ENCODE results near the gene SERTAD2.
A peak's percentile ranks its signal among the peaks of the same experiment; 100 is the strongest.

Gene SERTAD2

GRCh38 chr2:64677530-64677929 is 23.8 kb upstream of the SERTAD2 start:
- TF ChIP-seq POU2F2 (IDR thresholded peaks at IDR 0.05; ENCODE audit: low read depth, low read length) (no peak), SPI1 (IDR thresholded peaks at IDR 0.05; ENCODE audit: low read depth, low read length) (no peak), POLR2AphosphoS5 (IDR thresholded peaks at IDR 0.05; ENCODE audit: low read depth, low read length) (no peak), POLR2A (IDR thresholded peaks at IDR 0.05; ENCODE audit: low read depth, low read length) (no peak), TAF1 (IDR thresholded peaks at IDR 0.05; ENCODE audit: low read depth, low read length) (no peak), PAX5 (IDR thresholded peaks at IDR 0.05; ENCODE audit: insufficient read depth, low read length, severe bottlenecking) (no peak)
- no peak for FAIRE-seq

GRCh38 chr2:64675860-64676259 is 22.1 kb upstream of the SERTAD2 start:
- DNase-seq (ENCODE audit: insufficient read length, low spot score) (no peak), FAIRE-seq (no peak)
- TF ChIP-seq POLR2A (IDR thresholded peaks at IDR 0.05; ENCODE audit: low read depth, low read length) (no peak), POLR2AphosphoS5 (IDR thresholded peaks at IDR 0.05; ENCODE audit: low read depth, low read length) (no peak), POU2F2 (IDR thresholded peaks at IDR 0.05; ENCODE audit: low read depth, low read length) (no peak), PAX5 (IDR thresholded peaks at IDR 0.05; ENCODE audit: insufficient read depth, low read length, severe bottlenecking) (no peak), TAF1 (IDR thresholded peaks at IDR 0.05; ENCODE audit: low read depth, low read length) (no peak), SPI1 (IDR thresholded peaks at IDR 0.05; ENCODE audit: low read depth, low read length) (no peak)

More at GRCh38 chr2:64677530-64677929, 23.8 kb upstream of the SERTAD2 start:
- DNase-seq (ENCODE audit: insufficient read length, low spot score): no peak

- DNase-seq (ENCODE audit: insufficient read length, low spot score): no peak
- no peak for TF ChIP-seq SPI1 (IDR thresholded peaks at IDR 0.05; ENCODE audit: low read depth, low read length)
- no peak for TF ChIP-seq PAX5 (IDR thresholded peaks at IDR 0.05; ENCODE audit: insufficient read depth, low read length, severe bottlenecking)
- TF ChIP-seq POLR2A (IDR thresholded peaks at IDR 0.05; ENCODE audit: low read depth, low read length): no peak
- TF ChIP-seq TAF1 (IDR thresholded peaks at IDR 0.05; ENCODE audit: low read depth, low read length): no peak
- TF ChIP-seq POLR2AphosphoS5 (IDR thresholded peaks at IDR 0.05; ENCODE audit: low read depth, low read length): no peak
- no peak for TF ChIP-seq POU2F2 (IDR thresholded peaks at IDR 0.05; ENCODE audit: low read depth, low read length)
- no peak for FAIRE-seq
These were observed 19.0 kb upstream of the SERTAD2 start for GRCh38 chr2:64672708-64673107.

GRCh38 chr2:64670047-64670446 is 16.3 kb upstream of the SERTAD2 start:
- FAIRE-seq (no peak), DNase-seq (ENCODE audit: insufficient read length, low spot score) (no peak)
- TF ChIP-seq TAF1 (IDR thresholded peaks at IDR 0.05; ENCODE audit: low read depth, low read length) (no peak), POLR2AphosphoS5 (IDR thresholded peaks at IDR 0.05; ENCODE audit: low read depth, low read length) (no peak), POLR2A (IDR thresholded peaks at IDR 0.05; ENCODE audit: low read depth, low read length) (no peak), POU2F2 (IDR thresholded peaks at IDR 0.05; ENCODE audit: low read depth, low read length) (no peak), PAX5 (IDR thresholded peaks at IDR 0.05; ENCODE audit: insufficient read depth, low read length, severe bottlenecking) (no peak), SPI1 (IDR thresholded peaks at IDR 0.05; ENCODE audit: low read depth, low read length) (no peak)

- TF ChIP-seq SPI1 (IDR thresholded peaks at IDR 0.05; ENCODE audit: low read depth, low read length): no peak
- TF ChIP-seq TAF1 (IDR thresholded peaks at IDR 0.05; ENCODE audit: low read depth, low read length): no peak
- TF ChIP-seq PAX5 (IDR thresholded peaks at IDR 0.05; ENCODE audit: insufficient read depth, low read length, severe bottlenecking): no peak
- no peak for TF ChIP-seq POU2F2 (IDR thresholded peaks at IDR 0.05; ENCODE audit: low read depth, low read length)
- TF ChIP-seq POLR2AphosphoS5 (IDR thresholded peaks at IDR 0.05; ENCODE audit: low read depth, low read length): no peak
- TF ChIP-seq POLR2A (IDR thresholded peaks at IDR 0.05; ENCODE audit: low read depth, low read length): no peak
- DNase-seq (ENCODE audit: insufficient read length, low spot score) (no peak), FAIRE-seq (peak; percentile 74)
These were observed 15.6 kb upstream of the SERTAD2 start for GRCh38 chr2:64669288-64669687.

GRCh38 chr2:64668542-64668941 is 14.8 kb upstream of the SERTAD2 start:
- FAIRE-seq: no peak
- DNase-seq (ENCODE audit: insufficient read length, low spot score): no peak
- TF ChIP-seq SPI1 (IDR thresholded peaks at IDR 0.05; ENCODE audit: low read depth, low read length) (no peak), POU2F2 (IDR thresholded peaks at IDR 0.05; ENCODE audit: low read depth, low read length) (no peak), TAF1 (IDR thresholded peaks at IDR 0.05; ENCODE audit: low read depth, low read length) (no peak), POLR2AphosphoS5 (IDR thresholded peaks at IDR 0.05; ENCODE audit: low read depth, low read length) (no peak), PAX5 (IDR thresholded peaks at IDR 0.05; ENCODE audit: insufficient read depth, low read length, severe bottlenecking) (no peak), POLR2A (IDR thresholded peaks at IDR 0.05; ENCODE audit: low read depth, low read length) (no peak)

- TF ChIP-seq POLR2AphosphoS5 (IDR thresholded peaks at IDR 0.05; ENCODE audit: low read depth, low read length) (no peak), POU2F2 (IDR thresholded peaks at IDR 0.05; ENCODE audit: low read depth, low read length) (no peak), SPI1 (IDR thresholded peaks at IDR 0.05; ENCODE audit: low read depth, low read length) (no peak), PAX5 (IDR thresholded peaks at IDR 0.05; ENCODE audit: insufficient read depth, low read length, severe bottlenecking) (no peak), POLR2A (IDR thresholded peaks at IDR 0.05; ENCODE audit: low read depth, low read length) (no peak), TAF1 (IDR thresholded peaks at IDR 0.05; ENCODE audit: low read depth, low read length) (no peak)
- FAIRE-seq (no peak), DNase-seq (ENCODE audit: insufficient read length, low spot score) (no peak)
These were observed 13.8 kb upstream of the SERTAD2 start for GRCh38 chr2:64667535-64667934.

DNA sequence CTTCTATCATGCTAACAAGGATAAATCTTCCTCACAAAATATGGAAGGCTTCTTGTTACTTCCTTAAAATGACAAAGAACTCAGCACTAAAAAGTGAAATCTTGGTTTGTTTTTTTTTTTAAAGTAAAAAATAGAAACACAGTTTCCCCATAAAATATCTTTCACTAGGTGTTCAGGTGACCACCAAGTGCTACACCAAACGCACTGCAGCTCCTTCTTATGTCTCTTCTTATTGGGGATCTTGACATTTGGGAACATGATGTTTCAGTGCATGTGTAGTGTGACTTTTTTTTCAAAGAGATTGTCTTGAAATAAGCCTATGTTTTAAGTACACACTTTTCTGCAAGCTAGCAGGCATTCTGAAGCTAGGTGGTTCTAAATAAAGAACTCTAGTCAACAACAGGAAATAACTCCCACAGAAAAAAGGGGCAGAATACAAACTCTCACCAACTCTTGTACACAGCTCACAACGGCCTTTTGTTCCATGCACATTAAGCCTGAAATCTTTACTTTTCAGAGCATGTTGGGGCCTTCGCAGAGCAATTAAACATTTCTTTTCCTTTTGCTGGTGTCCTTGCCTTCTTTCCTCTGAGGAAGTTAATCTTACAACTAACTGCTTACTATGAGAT is 13.2 kb upstream of the SERTAD2 start:
- TF ChIP-seq POU2F2 (IDR thresholded peaks at IDR 0.05; ENCODE audit: low read depth, low read length) (no peak), POLR2AphosphoS5 (IDR thresholded peaks at IDR 0.05; ENCODE audit: low read depth, low read length) (no peak), TAF1 (IDR thresholded peaks at IDR 0.05; ENCODE audit: low read depth, low read length) (no peak), POLR2A (IDR thresholded peaks at IDR 0.05; ENCODE audit: low read depth, low read length) (no peak), PAX5 (IDR thresholded peaks at IDR 0.05; ENCODE audit: insufficient read depth, low read length, severe bottlenecking) (no peak), SPI1 (IDR thresholded peaks at IDR 0.05; ENCODE audit: low read depth, low read length) (no peak)
- no peak for DNase-seq (ENCODE audit: insufficient read length, low spot score)

GRCh38 chr2:64665709-64666108 is 12.0 kb upstream of the SERTAD2 start:
- DNase-seq (ENCODE audit: insufficient read length, low spot score) (no peak), FAIRE-seq (no peak)
- TF ChIP-seq SPI1 (IDR thresholded peaks at IDR 0.05; ENCODE audit: low read depth, low read length) (no peak), POU2F2 (IDR thresholded peaks at IDR 0.05; ENCODE audit: low read depth, low read length) (no peak), TAF1 (IDR thresholded peaks at IDR 0.05; ENCODE audit: low read depth, low read length) (no peak), PAX5 (IDR thresholded peaks at IDR 0.05; ENCODE audit: insufficient read depth, low read length, severe bottlenecking) (no peak), POLR2AphosphoS5 (IDR thresholded peaks at IDR 0.05; ENCODE audit: low read depth, low read length) (no peak), POLR2A (IDR thresholded peaks at IDR 0.05; ENCODE audit: low read depth, low read length) (no peak)

More for the DNA sequence above, 13.2 kb upstream of the SERTAD2 start:
- FAIRE-seq: peak; percentile 73

Measured in GM12891 (cell line).